Activated T-helper 2 cell treated with anti-CD3 and anti-CD28 coated beads, Interferon-gamma antibody, Interleukin-2, Interleukin-4, amounts not matched to agents 10 μg/mL and 5 μg/mL and 100 μg/mL, durations not matched to agents 14 hours and 24 hours and 36 hours (primary cell): ENCODE data around the gene MGAT4A. TPM values are rescaled to one million over a fixed set of nuclear protein-coding genes. Genes with fewer than 3 reads are reported as not detected.
"Not testable (repeated sequence)": the region's sequence is repeated elsewhere in the genome, so short reads cannot be mapped to it uniquely, and the experiment has no call there.

Experiments used
- DNase-seq: peaks from one replicate; pipeline ENCODE4 v3.0.0; 2021; ENCODE audit warnings: low spot score
- H3K27ac Mint-ChIP-seq: one replicate; pipeline ENCODE4 v1.8.0; 2021; ENCODE audit warnings: mixed read lengths
- H3K27me3 Mint-ChIP-seq: one replicate; pipeline ENCODE4 v1.8.0; 2021; ENCODE audit warnings: low read depth, mixed read lengths
- H3K36me3 Mint-ChIP-seq: one replicate; pipeline ENCODE4 v1.8.0; 2021; ENCODE audit warnings: low read depth, mixed read lengths
- H3K4me1 Mint-ChIP-seq: one replicate; pipeline ENCODE4 v1.8.0; 2021; ENCODE audit warnings: low read depth, mixed read lengths
- H3K4me3 Mint-ChIP-seq: one replicate; pipeline ENCODE4 v1.8.0; 2021; ENCODE audit warnings: low read depth, mild to moderate bottlenecking, moderate library complexity, mixed read lengths
- H3K9me3 Mint-ChIP-seq: one replicate; pipeline ENCODE4 v1.8.0; 2021; ENCODE audit warnings: mixed read lengths
- intact Hi-C: fragments of 100-400 bp; cut with micrococcal nuclease; formaldehyde crosslinking; loops from one replicate; pipeline ENCODE4 v1.15.1; 2023
- total RNA-seq: library from RNA; stranded (reverse); gene quantifications from 2 replicates; pipeline ENCODE4 v1.2.3, GENCODE V29; 2022

MGAT4A gene
- total RNA-seq, 1 donor from 2014 or later: 42.0 TPM

DNA sequence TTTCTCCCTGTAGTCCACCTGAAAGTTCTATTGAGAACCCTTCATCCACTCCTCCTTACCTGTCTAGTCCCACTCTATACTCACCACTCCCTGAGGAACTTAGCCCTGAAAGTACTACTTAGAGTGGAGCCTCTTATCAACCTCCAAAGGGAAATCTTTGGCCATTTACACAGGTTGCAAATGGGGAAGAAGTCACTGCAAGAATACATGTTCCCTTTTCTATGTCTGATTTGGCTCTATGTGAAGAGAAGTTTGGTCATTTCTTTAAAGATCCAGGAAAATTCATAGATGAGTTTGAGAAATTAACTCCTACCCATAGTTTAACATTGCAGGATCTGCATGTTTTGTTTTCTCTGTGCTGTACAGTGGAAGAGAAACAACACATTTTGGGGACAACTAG, 22.9 kb upstream of the MGAT4A start:
- DNase-seq: no peak
- Mint-ChIP-seq H3K36me3 (peaks cover 3% of the 10 kb centered on the region), H3K27me3 (peaks cover 4% of the 10 kb centered on the region), H3K4me1 (peaks cover 23% of the 10 kb centered on the region), H3K27ac (no peak overlapping the region), H3K4me3 (no peak overlapping the region), H3K9me3 (no peaks in the 10 kb centered on the region)
- intact Hi-C loops: no loop called here

DNA sequence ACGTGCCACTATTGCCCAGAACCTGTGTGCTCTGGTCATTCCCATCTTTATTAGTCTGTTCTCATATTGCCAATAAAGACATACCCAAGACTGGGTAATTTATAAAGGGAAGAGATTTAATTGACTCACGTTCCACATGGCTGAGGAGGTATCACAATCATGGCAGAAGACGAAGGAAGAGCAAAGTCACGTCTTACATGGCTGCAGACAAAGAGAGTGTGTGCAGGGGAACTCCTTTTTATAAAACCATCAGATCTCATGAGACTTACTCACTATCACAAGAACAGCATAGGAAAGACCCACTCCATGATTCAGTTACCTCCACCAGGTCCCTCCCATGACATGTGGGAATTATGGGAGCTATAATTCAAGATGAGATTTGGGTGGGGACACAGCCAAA, 21.8 kb upstream of the MGAT4A start:
- DNase-seq, H3K27ac Mint-ChIP-seq, H3K9me3 Mint-ChIP-seq, H3K4me3 Mint-ChIP-seq, intact Hi-C loops, H3K27me3 Mint-ChIP-seq, H3K36me3 Mint-ChIP-seq: not testable (repeated sequence)
- H3K4me1 Mint-ChIP-seq: peaks cover 23% of the 10 kb centered on the region

DNA sequence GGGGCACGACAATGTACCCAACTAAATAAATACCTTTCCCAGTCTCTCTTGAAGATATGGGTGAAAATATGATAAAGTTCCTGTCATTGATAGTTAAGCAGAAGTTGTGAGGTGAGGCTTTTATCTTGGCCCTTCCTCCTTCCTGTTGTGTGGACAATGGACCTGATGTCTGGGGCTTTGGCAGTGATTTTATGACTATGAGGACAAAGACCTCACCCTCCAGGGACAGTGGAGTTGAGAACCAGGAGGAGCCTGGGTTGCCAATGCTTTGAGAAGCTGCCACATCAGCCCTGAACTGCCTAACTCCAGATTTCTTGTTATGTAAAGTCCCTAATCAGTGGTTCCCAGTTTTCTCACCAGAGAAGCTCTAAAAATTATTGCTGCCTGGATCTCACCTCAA, 20.8 kb upstream of the MGAT4A start:
- DNase-seq: no peak
- Mint-ChIP-seq H3K27ac (no peak overlapping the region), H3K4me1 (peaks cover 18% of the 10 kb centered on the region), H3K36me3 (no peaks in the 10 kb centered on the region), H3K27me3 (peaks cover 4% of the 10 kb centered on the region), H3K4me3 (no peak overlapping the region), H3K9me3 (no peaks in the 10 kb centered on the region)
- intact Hi-C loops: no loop called here

DNA sequence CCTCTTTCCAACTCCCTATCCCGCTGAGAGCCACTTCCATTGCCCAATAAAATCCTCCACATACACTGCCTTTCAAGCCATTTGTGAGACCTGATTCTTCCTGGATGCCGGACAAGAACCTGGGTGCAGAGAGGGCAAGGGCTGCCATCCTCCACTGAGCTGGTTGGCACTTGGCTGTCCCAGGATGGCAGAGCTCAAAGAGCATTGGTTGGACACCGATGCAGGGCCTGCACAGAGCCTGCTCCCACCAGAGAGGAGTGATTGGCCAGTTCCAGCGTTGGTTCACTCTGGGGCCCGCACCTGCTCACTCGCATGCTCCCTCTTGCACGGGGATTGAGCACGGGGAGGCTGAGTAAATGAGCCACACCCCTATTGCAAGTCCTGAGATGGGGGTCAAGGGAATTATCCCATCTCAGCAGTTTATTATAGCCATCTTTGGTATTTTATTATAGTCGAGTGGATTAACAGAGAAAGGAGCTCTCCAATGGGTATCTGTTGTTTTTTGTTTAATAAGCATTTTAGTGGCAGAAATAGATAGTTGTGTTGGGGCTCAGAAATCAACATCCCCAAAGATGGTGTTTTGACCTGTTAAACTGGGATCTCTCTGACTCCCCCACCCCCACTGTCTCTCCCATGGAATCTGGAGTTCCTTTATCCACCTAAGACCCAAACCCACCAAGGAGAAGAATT, 19.8 kb upstream of the MGAT4A start:
- DNase-seq: no peak
- Mint-ChIP-seq H3K36me3 (no peaks in the 10 kb centered on the region), H3K4me1 (peaks cover 18% of the 10 kb centered on the region), H3K27ac (no peak overlapping the region), H3K4me3 (no peak overlapping the region), H3K9me3 (no peaks in the 10 kb centered on the region), H3K27me3 (peaks cover 4% of the 10 kb centered on the region)
- intact Hi-C loops: no loop called here

DNA sequence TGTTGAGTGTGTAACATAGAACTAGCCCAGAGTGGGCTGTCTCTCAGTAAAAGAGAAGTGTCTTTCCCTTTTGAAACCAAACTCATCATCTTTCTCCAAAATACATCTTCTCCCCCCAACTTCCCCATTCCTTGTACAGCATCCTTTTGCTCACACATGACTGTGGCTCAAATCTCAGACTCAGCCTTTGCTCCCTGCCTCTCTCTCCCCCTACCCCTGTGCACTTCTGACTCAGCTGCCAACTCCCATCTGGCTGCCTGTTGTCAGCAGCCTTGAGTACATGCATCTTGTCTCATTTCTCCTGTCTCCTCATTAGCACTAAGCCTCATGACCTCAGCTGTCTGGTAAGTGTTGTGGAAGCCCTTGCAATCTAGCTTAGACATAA, 18.1 kb upstream of the MGAT4A start:
- no peak overlapping the region for H3K4me3 Mint-ChIP-seq

DNA sequence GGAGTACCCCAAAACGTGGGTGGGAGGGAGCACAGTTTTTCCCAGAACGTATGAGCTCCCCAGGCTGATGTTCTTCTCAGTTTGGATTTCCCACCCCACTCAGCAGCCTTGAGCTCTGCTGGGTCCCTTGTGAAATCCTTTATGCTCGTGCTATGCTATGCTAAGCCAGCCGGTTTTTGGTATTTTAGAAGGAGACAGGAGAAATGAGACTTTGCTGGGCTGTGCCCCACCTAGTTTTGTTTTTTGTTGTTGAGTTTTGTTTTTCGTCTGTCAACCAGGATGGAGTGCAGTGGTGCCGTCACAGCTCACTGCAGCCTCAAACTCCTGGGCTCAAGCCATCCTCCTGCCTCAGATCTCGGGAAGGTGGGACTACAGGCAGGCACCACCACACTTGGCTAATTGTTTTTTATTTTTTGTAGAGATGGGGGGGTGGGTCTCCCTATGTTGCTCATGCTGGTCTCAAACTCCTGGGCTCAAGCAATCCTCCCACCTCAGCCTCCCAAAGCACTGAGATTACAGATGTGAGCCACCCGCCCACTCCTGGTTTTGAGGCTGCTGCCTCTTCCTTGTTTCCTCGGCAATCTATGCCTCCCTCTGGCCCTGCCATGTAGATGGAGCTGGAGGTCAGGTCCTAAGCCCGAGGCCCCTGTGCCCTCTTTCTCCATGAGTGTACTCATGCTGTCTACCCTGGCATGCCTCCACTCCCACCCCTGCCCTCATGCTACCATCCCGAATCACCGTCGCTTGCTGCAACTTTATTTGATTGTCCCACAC, 17.5 kb upstream of the MGAT4A start:
- Mint-ChIP-seq H3K4me1 (peaks cover 27% of the 10 kb centered on the region), H3K4me3 (no peak overlapping the region), H3K9me3 (peaks cover 4% of the 10 kb centered on the region), H3K27me3 (peaks cover 4% of the 10 kb centered on the region), H3K36me3 (no peaks in the 10 kb centered on the region), H3K27ac (no peak overlapping the region)
- intact Hi-C loops: no loop called here
- DNase-seq: no peak

More for the DNA sequence above, 18.1 kb upstream of the MGAT4A start:
- no peak for DNase-seq
- Mint-ChIP-seq H3K4me1 (peaks cover 27% of the 10 kb centered on the region), H3K36me3 (no peaks in the 10 kb centered on the region), H3K27me3 (peaks cover 4% of the 10 kb centered on the region), H3K27ac (no peak overlapping the region), H3K9me3 (peaks cover 4% of the 10 kb centered on the region)
- intact Hi-C loops: no loop called here

DNA sequence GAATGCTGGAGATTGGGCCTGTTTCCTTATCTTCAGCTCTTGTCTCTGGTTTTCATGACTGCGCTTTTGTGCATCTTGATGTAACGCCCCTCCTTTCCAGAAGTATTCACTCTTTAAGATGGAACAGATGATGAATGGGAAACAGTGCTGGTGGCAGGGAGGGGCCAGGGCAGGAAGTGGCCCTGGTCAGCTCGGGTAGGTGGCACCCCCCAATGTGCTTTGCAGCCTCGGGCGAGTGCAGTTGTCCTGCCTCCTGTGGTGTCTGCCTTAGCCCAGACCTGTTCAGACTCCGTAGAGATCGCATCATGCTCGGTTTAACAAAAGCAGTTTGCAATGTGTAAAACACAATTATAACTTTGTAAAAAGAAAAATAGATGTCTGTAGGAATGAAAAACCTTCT, 17.0 kb upstream of the MGAT4A start:
- Mint-ChIP-seq H3K9me3 (peaks cover 4% of the 10 kb centered on the region), H3K4me3 (no peak overlapping the region), H3K4me1 (peaks cover 27% of the 10 kb centered on the region), H3K27ac (no peak overlapping the region), H3K27me3 (no peaks in the 10 kb centered on the region), H3K36me3 (no peaks in the 10 kb centered on the region)
- intact Hi-C loops: no loop called here
- no peak for DNase-seq

DNA sequence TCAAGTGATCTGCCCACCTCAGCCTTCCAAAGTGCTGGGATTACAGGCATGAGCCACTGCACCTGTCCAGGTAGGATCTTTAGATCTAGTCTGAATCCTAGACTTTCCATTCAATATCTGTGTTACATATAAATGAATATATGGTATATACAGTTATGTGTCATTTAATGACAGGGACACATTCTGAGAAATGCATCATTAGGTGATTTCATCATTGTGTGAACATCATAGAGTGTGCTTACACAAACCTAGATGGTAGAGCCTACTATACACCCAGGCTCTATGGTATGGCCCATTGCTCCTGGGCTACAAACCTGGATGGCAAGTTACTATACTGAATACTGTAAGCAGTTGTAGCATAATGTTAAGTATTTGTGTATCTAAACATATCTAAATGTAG, 15.5 kb upstream of the MGAT4A start:
- H3K27ac Mint-ChIP-seq: no peak overlapping the region
- peaks cover 4% of the 10 kb centered on the region for H3K27me3 Mint-ChIP-seq
- H3K9me3 Mint-ChIP-seq: peaks cover 4% of the 10 kb centered on the region
- intact Hi-C loops: no loop called here
- H3K36me3 Mint-ChIP-seq: no peaks in the 10 kb centered on the region
- no peak for DNase-seq
- peaks cover 30% of the 10 kb centered on the region for H3K4me1 Mint-ChIP-seq
- no peak overlapping the region for H3K4me3 Mint-ChIP-seq

DNA sequence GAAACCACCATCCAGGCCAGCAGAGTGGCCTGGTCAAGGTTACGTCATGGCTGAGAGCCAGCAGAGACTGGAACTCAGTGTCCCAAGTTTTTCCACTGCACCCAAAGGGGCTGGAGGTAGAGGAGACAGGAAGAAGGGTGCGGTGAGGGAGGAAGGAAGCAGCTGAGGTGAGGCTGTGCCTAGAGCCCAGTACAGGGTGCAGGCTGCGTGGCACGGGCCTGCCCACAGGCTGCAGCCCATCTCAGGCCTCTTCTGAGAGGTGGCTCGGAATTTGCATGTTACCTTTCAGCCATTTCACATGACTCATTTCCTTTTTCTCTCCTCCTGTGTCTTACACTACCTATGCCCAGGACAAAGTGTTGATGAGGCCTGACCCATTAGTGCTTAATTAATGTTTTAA, 13.7 kb upstream of the MGAT4A start:
- DNase-seq: no peak
- intact Hi-C loops: no loop called here
- Mint-ChIP-seq H3K9me3 (peaks cover 4% of the 10 kb centered on the region), H3K36me3 (no peaks in the 10 kb centered on the region), H3K27ac (no peak overlapping the region), H3K27me3 (peaks cover 4% of the 10 kb centered on the region), H3K4me3 (no peak overlapping the region), H3K4me1 (peaks cover 28% of the 10 kb centered on the region)

DNA sequence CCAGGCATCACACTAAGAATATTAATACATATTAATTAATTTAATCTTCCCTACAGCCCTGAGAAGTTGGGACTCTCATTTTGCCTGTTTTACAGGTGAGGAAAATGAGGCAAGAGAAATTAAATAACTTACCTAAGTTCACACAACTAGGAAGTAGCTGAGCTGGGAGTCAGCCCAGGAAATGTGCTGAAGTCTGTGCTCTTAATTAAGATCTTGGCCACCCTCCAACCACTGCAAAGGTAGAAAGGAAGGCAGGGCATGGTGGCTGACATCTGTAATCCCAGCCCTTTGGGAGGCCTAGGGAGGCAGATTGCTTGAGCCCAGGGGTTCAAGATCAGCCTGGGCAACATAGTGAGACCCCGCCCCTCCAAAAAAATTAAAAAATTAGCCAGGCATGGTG, 12.9 kb upstream of the MGAT4A start:
- intact Hi-C loops: no loop called here
- no peak overlapping the region for H3K4me3 Mint-ChIP-seq

DNA sequence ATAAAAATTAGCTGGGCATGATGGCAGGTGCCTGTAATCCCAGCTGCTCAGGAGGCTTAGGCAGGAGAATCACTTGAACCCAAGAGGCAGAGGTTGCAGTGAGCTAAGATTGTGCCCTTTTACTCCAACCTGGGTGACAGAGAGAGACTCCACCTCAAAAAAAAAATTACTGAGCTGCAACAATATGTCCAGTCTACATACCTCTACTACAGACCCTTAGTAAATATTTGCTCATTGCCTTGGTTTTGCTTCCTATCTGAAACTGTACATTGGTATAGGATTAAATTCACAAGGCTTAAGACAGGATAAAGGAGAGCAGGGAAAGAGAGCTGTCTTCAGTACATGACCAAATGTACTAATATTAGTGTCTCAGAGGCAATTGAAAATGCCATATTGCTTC, 8.1 kb upstream of the MGAT4A start:
- intact Hi-C loops: loop anchor here (10.0 kb wide), 1 partner anchor 274 kb away; no protein-coding TSS in a partner anchor
- no peak for DNase-seq

More for the DNA sequence above, 12.9 kb upstream of the MGAT4A start:
- H3K36me3 Mint-ChIP-seq: no peaks in the 10 kb centered on the region
- peaks cover 4% of the 10 kb centered on the region for H3K9me3 Mint-ChIP-seq
- no peak overlapping the region for H3K27ac Mint-ChIP-seq
- DNase-seq: no peak
- peaks cover 4% of the 10 kb centered on the region for H3K27me3 Mint-ChIP-seq
- peaks cover 25% of the 10 kb centered on the region for H3K4me1 Mint-ChIP-seq

DNA sequence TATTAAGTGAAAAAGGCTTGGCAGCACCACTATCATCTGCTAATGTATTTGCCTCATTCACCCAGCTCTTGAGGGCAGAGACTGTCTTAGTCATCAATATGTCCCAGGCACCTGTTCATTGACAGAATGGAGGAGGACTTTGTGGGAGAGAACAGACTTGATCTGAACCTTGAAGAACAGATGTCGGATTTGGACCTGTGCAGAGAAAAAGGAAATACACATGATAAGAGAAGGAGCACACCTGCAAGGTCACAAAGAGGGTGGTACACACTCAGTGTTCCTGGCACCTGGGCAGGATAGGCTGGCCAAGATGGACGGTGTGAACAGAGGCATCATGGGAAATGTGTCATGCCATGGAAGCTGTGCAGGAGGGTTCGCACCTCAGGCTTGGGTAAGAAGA, 7.4 kb upstream of the MGAT4A start:
- Mint-ChIP-seq H3K4me3 (no peak overlapping the region), H3K36me3 (peaks cover 9% of the 10 kb centered on the region), H3K27ac (no peak overlapping the region), H3K27me3 (peaks cover 4% of the 10 kb centered on the region), H3K4me1 (peaks cover 47% of the 10 kb centered on the region), H3K9me3 (no peaks in the 10 kb centered on the region)
- no peak for DNase-seq
- intact Hi-C loops: loop anchor here (10.0 kb wide), 1 partner anchor 274 kb away; no protein-coding TSS in a partner anchor

More for the DNA sequence above, 8.1 kb upstream of the MGAT4A start:
- peaks cover 4% of the 10 kb centered on the region for H3K27me3 Mint-ChIP-seq
- H3K4me1 Mint-ChIP-seq: peaks cover 44% of the 10 kb centered on the region
- no peak overlapping the region for H3K27ac Mint-ChIP-seq
- no peak overlapping the region for H3K4me3 Mint-ChIP-seq
- peaks cover 9% of the 10 kb centered on the region for H3K36me3 Mint-ChIP-seq
- H3K9me3 Mint-ChIP-seq: no peaks in the 10 kb centered on the region

DNA sequence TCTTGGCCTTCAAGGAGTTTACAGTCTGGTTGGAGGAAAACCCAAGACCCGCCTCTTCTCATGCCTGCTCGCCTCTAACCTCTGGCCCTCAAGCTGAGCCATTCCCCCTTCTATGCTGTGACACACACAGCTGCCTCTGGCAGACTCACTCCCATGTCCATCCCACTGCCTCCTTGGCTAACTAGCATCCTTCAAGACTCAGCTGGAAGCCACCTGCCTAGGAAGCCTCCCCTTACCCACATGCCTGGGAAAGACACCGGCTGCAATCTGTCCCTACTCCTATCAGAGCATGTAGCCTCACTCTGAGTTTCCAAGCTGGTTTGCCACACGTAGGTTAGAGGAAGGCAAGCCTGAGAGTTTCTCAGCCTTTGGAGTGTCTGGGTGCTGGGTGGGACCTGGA, 6.9 kb upstream of the MGAT4A start:
- Mint-ChIP-seq H3K4me3 (no peak overlapping the region), H3K4me1 (peaks cover 51% of the 10 kb centered on the region), H3K36me3 (peaks cover 10% of the 10 kb centered on the region), H3K27me3 (peaks cover 4% of the 10 kb centered on the region), H3K9me3 (no peaks in the 10 kb centered on the region), H3K27ac (no peak overlapping the region)
- DNase-seq: no peak
- intact Hi-C loops: loop anchor here (2.0 to 10.0 kb wide), 3 partner anchors 45 to 273 kb away; no protein-coding TSS in a partner anchor
